ENCODE data around the gene FAM187B.
"Not testable (repeated sequence)": the region's sequence is repeated elsewhere in the genome, so short reads cannot be mapped to it uniquely, and the experiment has no call there.

The FAM187B gene

GRCh38 chr19:35236638-35237400 lies 8.3 kb upstream of the FAM187B start:
- no peak for DNase-seq (ENCODE audit: low read depth)

- no peak for DNase-seq (ENCODE audit: low read depth)
These were observed 4.4 kb upstream of the FAM187B start for GRCh38 chr19:35232912-35233311.

GRCh38 chr19:35231956-35232645 lies 3.6 kb upstream of the FAM187B start:
- DNase-seq (ENCODE audit: low read depth): no peak

- DNase-seq (ENCODE audit: low read depth): no peak
These were observed 1.1 kb upstream of the FAM187B start for GRCh38 chr19:35229601-35230000.

GRCh38 chr19:35226748-35227147 lies 1.8 kb downstream of the FAM187B start:
- DNase-seq (ENCODE audit: low read depth): no peak

- DNase-seq (ENCODE audit: low read depth): no peak
These were observed 2.6 kb downstream of the FAM187B start for GRCh38 chr19:35225951-35226350.

- DNase-seq (ENCODE audit: low read depth): no peak
These were observed 3.6 kb downstream of the FAM187B start for GRCh38 chr19:35224681-35225571.

GRCh38 chr19:35223862-35224505 lies 4.6 kb downstream of the FAM187B start:
- DNase-seq (ENCODE audit: low read depth): no peak

- DNase-seq (ENCODE audit: low read depth): no peak
These were observed 5.3 kb downstream of the FAM187B start for GRCh38 chr19:35223084-35223790.

GRCh38 chr19:35222373-35223015 lies 6.0 kb downstream of the FAM187B start:
- DNase-seq (ENCODE audit: low read depth): no peak

GRCh38 chr19:35220973-35221590 lies 7.5 kb downstream of the FAM187B start:
- DNase-seq (ENCODE audit: low read depth): not testable (repeated sequence)

- DNase-seq (ENCODE audit: low read depth): no peak
These were observed 8.1 kb downstream of the FAM187B start for GRCh38 chr19:35220315-35220921.

- no peak for DNase-seq (ENCODE audit: low read depth)
These were observed 9.5 kb downstream of the FAM187B start for GRCh38 chr19:35219008-35219407.

- DNase-seq (ENCODE audit: low read depth): no peak
These were observed 10.9 kb downstream of the FAM187B start for GRCh38 chr19:35217649-35217990.

GRCh38 chr19:35216833-35217648 lies 11.5 kb downstream of the FAM187B start:
- no peak for DNase-seq (ENCODE audit: low read depth)

GRCh38 chr19:35216016-35216832 lies 12.3 kb downstream of the FAM187B start:
- peak; percentile 9 for DNase-seq (ENCODE audit: low read depth)

- no peak for DNase-seq (ENCODE audit: low read depth)
These were observed 13.6 kb downstream of the FAM187B start for GRCh38 chr19:35214766-35215422.
